Liver (tissue), 9 donors: ENCODE measurements around the gene ACOT7. TPM values are rescaled to one million over a fixed set of nuclear protein-coding genes. Genes with fewer than 3 reads are reported as not detected.

Experiments used
- DNase-seq: peaks from one replicate; pipeline ENCODE4 v3.0.0-alpha.2; 2017; ENCODE audit warnings: low spot score
- H3K27ac ChIP-seq, 2 donors: one replicate each; pipeline ENCODE4 v1.7.0; 2013; ENCODE audit warnings: inconsistent platforms in 2 of 2, low read length in 2 of 2, control low read depth in 1 of 2, low read depth in 1 of 2, mild to moderate bottlenecking in 1 of 2
- H3K27me3 ChIP-seq, 4 donors: one replicate each; pipeline versions ENCODE4 v1.6.1 to v1.7.0; 2013; ENCODE audit warnings: low read length in 3 of 4, inconsistent platforms in 1 of 4, mild to moderate bottlenecking in 1 of 4, moderate library complexity in 1 of 4; ENCODE audit not compliant: control insufficient read depth in 4 of 4, insufficient read depth in 4 of 4
- H3K36me3 ChIP-seq, 4 donors: one replicate each; pipeline versions ENCODE4 v1.6.1 to v1.7.0; 2013; ENCODE audit warnings: low read length in 3 of 4, mild to moderate bottlenecking in 3 of 4, low read depth in 1 of 4, moderate library complexity in 1 of 4; ENCODE audit not compliant: control insufficient read depth in 4 of 4, insufficient read depth in 3 of 4
- H3K4me1 ChIP-seq, 4 donors: one replicate each; pipeline versions ENCODE4 v1.6.1 to v1.7.0; 2013; ENCODE audit warnings: low read length in 3 of 4, mild to moderate bottlenecking in 3 of 4, moderate library complexity in 1 of 4; ENCODE audit not compliant: control insufficient read depth in 4 of 4, insufficient read depth in 4 of 4
- H3K4me3 ChIP-seq, 3 donors: one replicate each; pipeline versions ENCODE4 v1.6.1 to v1.7.0; 2013; ENCODE audit warnings: low read length in 3 of 3, control low read depth in 1 of 3, low read depth in 1 of 3, mild to moderate bottlenecking in 1 of 3
- H3K9ac ChIP-seq, 2 donors: one replicate each; pipeline ENCODE4 v1.7.0; 2013; ENCODE audit warnings: low read length in 2 of 2, mild to moderate bottlenecking in 2 of 2, moderate library complexity in 2 of 2, control low read depth in 1 of 2, low read depth in 1 of 2
- H3K9me3 ChIP-seq, 4 donors: one replicate each; pipeline versions ENCODE4 v1.6.1 to v1.7.0; 2013; ENCODE audit warnings: low read length in 3 of 4; ENCODE audit not compliant: control insufficient read depth in 4 of 4
- EGR1 ChIP-seq, 2 donors: IDR thresholded peaks; 2 replicates each; pipeline ENCODE4 v1.6.1; 2016 to 2018; ENCODE audit warnings: antibody characterized with exemption in 2 of 2, low read depth in 2 of 2
- FOXA1 ChIP-seq: IDR thresholded peaks from 2 replicates; pipeline ENCODE4 v1.6.1; 2016; ENCODE audit warnings: antibody characterized with exemption
- FOXA2 ChIP-seq: IDR thresholded peaks from 2 replicates; pipeline ENCODE4 v1.6.1; 2016; ENCODE audit warnings: antibody characterized with exemption
- GABPA ChIP-seq, 2 donors: IDR thresholded peaks in 1 of 2; conservative IDR thresholded peaks in 1 of 2; 2 replicates each; pipeline ENCODE4 v1.6.1; 2016; ENCODE audit warnings: antibody characterized with exemption in 2 of 2, mild to moderate bottlenecking in 1 of 2, moderate library complexity in 1 of 2
- HNF4A ChIP-seq, 2 donors: conservative IDR thresholded peaks; 2 replicates each; pipeline ENCODE4 v1.6.1; 2016; ENCODE audit warnings: antibody characterized with exemption in 2 of 2, mild to moderate bottlenecking in 2 of 2
- HNF4G ChIP-seq: IDR thresholded peaks from 2 replicates; pipeline ENCODE4 v1.6.1; 2016; ENCODE audit warnings: antibody characterized with exemption
- RAD21 ChIP-seq, 2 donors: IDR thresholded peaks; 2 replicates each; pipeline ENCODE4 v1.6.1; 2016; ENCODE audit warnings: antibody characterized with exemption in 2 of 2, mild to moderate bottlenecking in 2 of 2
- RXRA ChIP-seq, 2 donors: IDR thresholded peaks; 2 replicates each; pipeline ENCODE4 v1.6.1; 2017 to 2018; ENCODE audit warnings: antibody characterized with exemption in 2 of 2, mild to moderate bottlenecking in 1 of 2
- SP1 ChIP-seq: IDR thresholded peaks from 2 replicates; pipeline ENCODE4 v1.6.1; 2018; ENCODE audit warnings: antibody characterized with exemption, mild to moderate bottlenecking
- TAF1 ChIP-seq: conservative IDR thresholded peaks from 2 replicates; pipeline ENCODE4 v1.6.1; 2016; ENCODE audit warnings: antibody characterized with exemption, mild to moderate bottlenecking
- YY1 ChIP-seq: IDR thresholded peaks from 2 replicates; pipeline ENCODE4 v1.6.1; 2016; ENCODE audit warnings: antibody characterized with exemption, mild to moderate bottlenecking
- WGBS: extraction: QIAGEN DNeasy Blood & Tissue Kit; methylation state at CpG from one replicate; pipeline ENCODE4 v1.1.7; 2013; 5-methylcytosine and 5-hydroxymethylcytosine counted together
- polyA plus RNA-seq, 2 donors: library from polyadenylated mRNA; stranded (reverse) in 1 of 2; unstranded in 1 of 2; fragments of 200-250 nt in 1 of 2; fragments of >200 nt in 1 of 2; fragmentation: Nextera tagmentation in 1 of 2; extraction: Ambion mirVana in 1 of 2; gene quantifications; one replicate each; pipeline versions ENCODE4 v1.2.1 to v1.2.3, GENCODE V29; 2013 to 2015
- total RNA-seq, 2 donors: library from RNA; depleted of rRNA; stranded (reverse); fragments of >200 nt; gene quantifications; one replicate each; pipeline ENCODE4 v1.2.3, GENCODE V29; 2014
- TF ChIP-seq, protein P1 (sequence below): IDR thresholded peaks from 2 replicates; pipeline ENCODE4 v1.6.1; 2016; ENCODE audit warnings: antibody characterized with exemption
- TF ChIP-seq, protein P2 (sequence below): fragments of 150-350 bp; IDR thresholded peaks from 2 replicates; pipeline ENCODE4 v1.5.1; 2017; ENCODE audit warnings: improper control_type of control experiment, low read depth, low read length; ENCODE audit not compliant: missing input control
- TF ChIP-seq, protein P3 (sequence below): IDR thresholded peaks from 2 replicates; pipeline ENCODE4 v1.6.1; 2016; ENCODE audit warnings: antibody characterized with exemption
- TF ChIP-seq, protein P4 (sequence below): IDR thresholded peaks from 2 replicates; pipeline ENCODE4 v1.6.1; 2016; ENCODE audit warnings: antibody characterized with exemption, mild to moderate bottlenecking
- donor health status: healthy.
- donor health status: healthy.
- donor health status: healthy.
- donor health status: healthy.
- donor health status: healthy.

The ACOT7 gene
- total and polyA plus RNA-seq, 4 donors, result 8.7 to 14.4 (median 10.4) TPM

DNA sequence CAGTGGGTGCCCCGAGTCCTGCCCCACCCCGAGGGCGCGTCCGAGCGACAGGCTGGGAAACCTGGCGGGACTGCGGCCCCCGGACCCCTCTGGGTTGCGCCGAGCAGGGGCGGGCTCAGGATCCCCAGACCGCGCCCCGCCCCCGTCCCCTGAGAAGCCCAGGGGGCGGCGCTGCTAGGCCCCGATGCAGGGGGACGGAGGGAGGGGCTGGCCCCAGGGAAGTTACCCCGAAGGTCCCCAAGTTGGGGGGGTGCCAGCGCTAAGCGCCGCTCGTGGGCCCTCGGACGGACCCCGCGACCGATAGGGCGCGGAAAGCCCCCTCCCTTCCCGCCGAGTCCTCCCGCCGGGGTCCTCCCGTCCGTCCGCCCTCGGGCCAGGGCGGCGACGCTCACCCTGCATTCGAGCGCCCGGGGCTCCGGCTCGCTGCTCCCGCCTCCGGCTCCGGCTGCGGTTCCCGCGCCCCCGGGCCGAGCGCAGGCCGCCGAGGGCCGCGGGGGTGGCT lies 133.1 kb downstream of the ACOT7 start:
- Histone ChIP-seq H3K4me1 (peaks cover 11 to 27% (median 20%) of the 10 kb centered on the region in 4 donors), H3K9ac (no peak overlapping the region), H3K27ac (no peak overlapping the region), H3K27me3 (no peaks in the 10 kb centered on the region), H3K9me3 (no peaks in the 10 kb centered on the region), H3K4me3 (peak overlapping the region in 2 of 3 donors; percentile 47 to 67), H3K36me3 (no peaks in the 10 kb centered on the region)
- TF ChIP-seq, protein P1, sequence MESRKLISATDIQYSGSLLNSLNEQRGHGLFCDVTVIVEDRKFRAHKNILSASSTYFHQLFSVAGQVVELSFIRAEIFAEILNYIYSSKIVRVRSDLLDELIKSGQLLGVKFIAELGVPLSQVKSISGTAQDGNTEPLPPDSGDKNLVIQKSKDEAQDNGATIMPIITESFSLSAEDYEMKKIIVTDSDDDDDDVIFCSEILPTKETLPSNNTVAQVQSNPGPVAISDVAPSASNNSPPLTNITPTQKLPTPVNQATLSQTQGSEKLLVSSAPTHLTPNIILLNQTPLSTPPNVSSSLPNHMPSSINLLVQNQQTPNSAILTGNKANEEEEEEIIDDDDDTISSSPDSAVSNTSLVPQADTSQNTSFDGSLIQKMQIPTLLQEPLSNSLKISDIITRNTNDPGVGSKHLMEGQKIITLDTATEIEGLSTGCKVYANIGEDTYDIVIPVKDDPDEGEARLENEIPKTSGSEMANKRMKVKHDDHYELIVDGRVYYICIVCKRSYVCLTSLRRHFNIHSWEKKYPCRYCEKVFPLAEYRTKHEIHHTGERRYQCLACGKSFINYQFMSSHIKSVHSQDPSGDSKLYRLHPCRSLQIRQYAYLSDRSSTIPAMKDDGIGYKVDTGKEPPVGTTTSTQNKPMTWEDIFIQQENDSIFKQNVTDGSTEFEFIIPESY, result no peak
- TF ChIP-seq HNF4G, result no peak
- no peak for TF ChIP-seq EGR1 (IDR thresholded peaks at IDR 0.05; ENCODE audit: low read depth in 2 of 2)
- TF ChIP-seq FOXA2, result no peak
- TF ChIP-seq, protein P2, sequence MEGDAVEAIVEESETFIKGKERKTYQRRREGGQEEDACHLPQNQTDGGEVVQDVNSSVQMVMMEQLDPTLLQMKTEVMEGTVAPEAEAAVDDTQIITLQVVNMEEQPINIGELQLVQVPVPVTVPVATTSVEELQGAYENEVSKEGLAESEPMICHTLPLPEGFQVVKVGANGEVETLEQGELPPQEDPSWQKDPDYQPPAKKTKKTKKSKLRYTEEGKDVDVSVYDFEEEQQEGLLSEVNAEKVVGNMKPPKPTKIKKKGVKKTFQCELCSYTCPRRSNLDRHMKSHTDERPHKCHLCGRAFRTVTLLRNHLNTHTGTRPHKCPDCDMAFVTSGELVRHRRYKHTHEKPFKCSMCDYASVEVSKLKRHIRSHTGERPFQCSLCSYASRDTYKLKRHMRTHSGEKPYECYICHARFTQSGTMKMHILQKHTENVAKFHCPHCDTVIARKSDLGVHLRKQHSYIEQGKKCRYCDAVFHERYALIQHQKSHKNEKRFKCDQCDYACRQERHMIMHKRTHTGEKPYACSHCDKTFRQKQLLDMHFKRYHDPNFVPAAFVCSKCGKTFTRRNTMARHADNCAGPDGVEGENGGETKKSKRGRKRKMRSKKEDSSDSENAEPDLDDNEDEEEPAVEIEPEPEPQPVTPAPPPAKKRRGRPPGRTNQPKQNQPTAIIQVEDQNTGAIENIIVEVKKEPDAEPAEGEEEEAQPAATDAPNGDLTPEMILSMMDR, result no peak
- TF ChIP-seq, protein P3, sequence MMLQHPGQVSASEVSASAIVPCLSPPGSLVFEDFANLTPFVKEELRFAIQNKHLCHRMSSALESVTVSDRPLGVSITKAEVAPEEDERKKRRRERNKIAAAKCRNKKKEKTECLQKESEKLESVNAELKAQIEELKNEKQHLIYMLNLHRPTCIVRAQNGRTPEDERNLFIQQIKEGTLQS, result no peak
- no peak for TF ChIP-seq TAF1
- no peak for TF ChIP-seq HNF4A (conservative IDR thresholded peaks at IDR 0.05)
- no peak for TF ChIP-seq YY1
- TF ChIP-seq, protein P4, sequence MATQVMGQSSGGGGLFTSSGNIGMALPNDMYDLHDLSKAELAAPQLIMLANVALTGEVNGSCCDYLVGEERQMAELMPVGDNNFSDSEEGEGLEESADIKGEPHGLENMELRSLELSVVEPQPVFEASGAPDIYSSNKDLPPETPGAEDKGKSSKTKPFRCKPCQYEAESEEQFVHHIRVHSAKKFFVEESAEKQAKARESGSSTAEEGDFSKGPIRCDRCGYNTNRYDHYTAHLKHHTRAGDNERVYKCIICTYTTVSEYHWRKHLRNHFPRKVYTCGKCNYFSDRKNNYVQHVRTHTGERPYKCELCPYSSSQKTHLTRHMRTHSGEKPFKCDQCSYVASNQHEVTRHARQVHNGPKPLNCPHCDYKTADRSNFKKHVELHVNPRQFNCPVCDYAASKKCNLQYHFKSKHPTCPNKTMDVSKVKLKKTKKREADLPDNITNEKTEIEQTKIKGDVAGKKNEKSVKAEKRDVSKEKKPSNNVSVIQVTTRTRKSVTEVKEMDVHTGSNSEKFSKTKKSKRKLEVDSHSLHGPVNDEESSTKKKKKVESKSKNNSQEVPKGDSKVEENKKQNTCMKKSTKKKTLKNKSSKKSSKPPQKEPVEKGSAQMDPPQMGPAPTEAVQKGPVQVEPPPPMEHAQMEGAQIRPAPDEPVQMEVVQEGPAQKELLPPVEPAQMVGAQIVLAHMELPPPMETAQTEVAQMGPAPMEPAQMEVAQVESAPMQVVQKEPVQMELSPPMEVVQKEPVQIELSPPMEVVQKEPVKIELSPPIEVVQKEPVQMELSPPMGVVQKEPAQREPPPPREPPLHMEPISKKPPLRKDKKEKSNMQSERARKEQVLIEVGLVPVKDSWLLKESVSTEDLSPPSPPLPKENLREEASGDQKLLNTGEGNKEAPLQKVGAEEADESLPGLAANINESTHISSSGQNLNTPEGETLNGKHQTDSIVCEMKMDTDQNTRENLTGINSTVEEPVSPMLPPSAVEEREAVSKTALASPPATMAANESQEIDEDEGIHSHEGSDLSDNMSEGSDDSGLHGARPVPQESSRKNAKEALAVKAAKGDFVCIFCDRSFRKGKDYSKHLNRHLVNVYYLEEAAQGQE, result no peak
- no peak for TF ChIP-seq FOXA1
- TF ChIP-seq SP1, result no peak
- TF ChIP-seq GABPA (IDR thresholded peaks at IDR 0.05 in 1 of 2, conservative IDR thresholded peaks at IDR 0.05 in 1 of 2), result no peak
- no peak for TF ChIP-seq RAD21 (IDR thresholded peaks at IDR 0.05)
- TF ChIP-seq RXRA (IDR thresholded peaks at IDR 0.05), result no peak
- DNase-seq, result no peak
- WGBS, result 2% methylated on average over 61 of the region's 61 CpGs
